NCI-H187 (cell line): ENCODE results near the gene NBPF11.
"Not testable (repeated sequence)": the region's sequence is repeated elsewhere in the genome, so short reads cannot be mapped to it uniquely, and the experiment has no call there.

ENCODE experiments used
- DNase-seq, 2 experiments: peaks; one replicate each; lab custom pipeline; 2025; lab: John Stamatoyannopoulos, UW

Gene NBPF11

DNA sequence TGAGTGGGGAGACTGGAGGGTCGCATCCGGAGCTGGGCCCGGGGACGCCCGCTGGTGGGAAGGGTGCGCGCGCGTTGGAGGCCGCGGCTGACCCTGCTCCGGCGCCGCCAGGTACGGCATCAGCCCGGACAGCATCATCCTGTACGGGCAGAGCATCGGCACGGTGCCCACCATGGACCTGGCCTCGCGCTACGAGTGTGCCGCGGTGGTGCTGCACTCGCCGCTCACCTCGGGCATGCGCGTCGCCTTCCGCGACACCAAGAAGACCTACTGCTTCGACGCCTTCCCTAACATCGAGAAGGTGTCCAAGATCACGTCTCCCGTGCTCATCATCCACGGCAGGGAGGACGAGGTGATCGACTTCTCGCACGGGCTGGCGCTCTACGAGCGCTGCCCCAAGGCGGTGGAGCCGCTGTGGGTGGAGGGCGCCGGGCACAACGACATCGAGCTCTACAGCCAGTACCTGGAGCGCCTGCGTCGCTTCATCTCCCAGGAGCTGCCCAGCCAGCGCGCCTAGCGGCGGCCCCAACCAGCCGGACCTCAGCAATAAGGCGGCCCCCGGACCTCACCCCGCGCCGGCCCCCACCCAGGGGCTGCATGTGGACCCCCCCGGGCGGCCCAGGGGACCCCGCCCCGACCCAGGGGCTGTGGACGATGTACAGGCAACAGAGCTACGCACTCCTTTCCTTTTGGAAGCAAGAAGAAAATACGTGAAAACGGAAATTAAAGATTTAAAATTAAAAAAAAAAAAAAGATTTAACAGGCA, 2.8 kb downstream of the NBPF11 start:
- DNase-seq = not testable (repeated sequence)

- not testable (repeated sequence) for DNase-seq
Observed at GRCh38 chr1:148147052-148147838, 4.8 kb downstream of the NBPF11 start.

- DNase-seq = not testable (repeated sequence)
Observed at GRCh38 chr1:148146191-148146997, 5.7 kb downstream of the NBPF11 start.

GRCh38 chr1:148143223-148143622, 8.9 kb downstream of the NBPF11 start:
- not testable (repeated sequence) for DNase-seq

- DNase-seq = not testable (repeated sequence)
Observed at GRCh38 chr1:148141936-148142335, 10.1 kb downstream of the NBPF11 start.

DNA sequence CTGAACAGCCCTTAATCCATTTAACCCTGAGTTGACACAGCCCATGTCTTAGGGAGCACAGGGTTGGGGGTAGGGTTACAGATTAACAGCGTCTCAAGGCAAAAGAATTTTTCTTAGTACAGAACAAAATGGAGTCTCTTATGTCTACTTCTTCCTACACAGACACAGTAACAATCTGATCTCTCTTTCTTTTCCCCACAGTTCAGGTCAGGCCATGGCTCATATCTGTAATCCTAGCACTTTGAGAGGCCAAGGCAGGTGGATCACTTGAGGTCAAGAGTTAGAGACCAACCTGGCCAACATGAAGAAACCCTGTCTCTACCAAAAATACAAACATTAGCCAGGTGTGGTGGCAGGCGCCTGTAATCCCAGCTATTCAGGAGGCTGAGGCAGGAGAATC, 13.5 kb downstream of the NBPF11 start:
- not testable (repeated sequence) for DNase-seq

DNA sequence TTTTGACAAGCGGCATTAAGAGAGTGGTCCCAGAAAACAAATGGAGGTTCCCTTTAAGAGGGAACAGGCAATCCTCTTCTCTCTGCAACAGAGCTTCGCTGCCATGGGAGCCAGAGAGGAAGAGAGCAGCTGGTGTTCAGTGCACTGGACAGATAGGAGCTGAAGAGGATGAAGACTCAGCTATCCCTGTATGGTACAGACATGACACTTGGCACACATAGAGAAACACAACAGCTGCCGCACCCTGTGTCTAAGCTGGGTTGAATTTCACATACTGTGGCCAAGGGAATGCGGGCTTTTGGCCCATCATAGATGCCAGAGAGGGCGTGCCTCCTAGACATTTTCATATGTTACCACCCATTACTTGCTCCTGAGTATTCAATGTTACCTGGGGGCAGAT, 29.7 kb downstream of the NBPF11 start:
- not testable (repeated sequence) for DNase-seq

DNA sequence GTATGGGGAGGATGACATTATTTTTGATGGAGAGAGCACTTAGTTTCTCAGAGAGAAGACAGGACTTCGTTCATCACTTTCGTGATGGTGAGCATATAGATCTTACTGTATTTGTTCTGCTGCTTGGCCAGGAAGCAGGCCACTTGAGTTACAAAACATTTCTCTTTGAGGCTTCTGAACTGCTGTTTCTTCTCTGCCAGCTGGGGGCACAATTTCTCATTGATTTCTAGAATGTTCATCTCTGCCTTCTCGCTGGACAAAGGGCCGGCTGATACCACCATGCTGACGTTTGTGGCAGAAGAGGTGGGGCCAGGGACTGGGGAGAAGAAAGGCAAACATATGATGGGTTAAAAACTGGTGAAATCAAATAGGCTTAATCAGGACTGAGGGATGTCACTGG, 31.7 kb downstream of the NBPF11 start:
- DNase-seq = peak in 1 of 2 experiments; percentile 1

- not testable (repeated sequence) for DNase-seq
Observed at GRCh38 chr1:148095732-148096131, 56.3 kb downstream of the NBPF11 start.

DNA sequence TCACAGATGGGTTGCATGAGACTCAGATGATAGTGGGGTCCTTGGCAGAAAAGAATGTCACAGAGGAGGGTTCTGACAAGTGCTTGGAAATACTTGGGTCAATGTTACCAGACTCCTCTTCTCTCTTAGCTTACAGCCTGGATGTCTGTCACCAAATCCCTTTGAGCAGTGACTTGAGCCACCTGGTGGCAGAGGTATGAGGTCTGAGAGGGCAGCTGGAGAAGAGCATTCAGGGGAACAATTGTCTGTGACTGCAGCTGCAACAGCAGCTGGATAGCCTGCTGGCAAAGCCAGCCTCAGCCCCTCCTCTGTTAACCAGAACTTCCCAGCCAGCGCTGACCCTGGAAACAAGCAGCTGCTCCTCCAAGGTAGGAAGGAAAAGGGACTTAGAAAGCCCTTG, 65.9 kb downstream of the NBPF11 start:
- DNase-seq = peak; percentile 19 to 20

DNA sequence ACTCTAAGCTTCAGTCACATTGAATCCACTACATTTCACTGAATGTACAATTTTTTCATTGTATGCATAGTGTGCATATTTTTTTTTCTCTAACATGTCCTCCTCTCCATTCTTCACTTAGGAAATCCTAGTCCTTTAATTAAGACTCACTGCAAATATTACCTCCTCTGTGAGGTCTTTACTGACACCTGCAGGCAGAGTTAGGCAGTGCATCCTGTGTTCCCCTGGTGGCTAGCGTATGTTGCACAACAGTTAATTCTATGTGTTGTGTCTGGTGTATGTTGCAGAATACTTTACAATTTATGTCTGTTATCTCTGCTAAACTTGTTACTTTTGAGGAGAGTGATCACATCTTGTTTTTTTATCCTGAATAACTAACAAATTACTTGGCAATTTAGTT, 70.9 kb downstream of the NBPF11 start:
- DNase-seq = not testable (repeated sequence)

- DNase-seq = not testable (repeated sequence)
Observed at GRCh38 chr1:148078632-148079519, 73.2 kb downstream of the NBPF11 start.

- not testable (repeated sequence) for DNase-seq
Observed at GRCh38 chr1:148078090-148078489, 74.0 kb downstream of the NBPF11 start.

DNA sequence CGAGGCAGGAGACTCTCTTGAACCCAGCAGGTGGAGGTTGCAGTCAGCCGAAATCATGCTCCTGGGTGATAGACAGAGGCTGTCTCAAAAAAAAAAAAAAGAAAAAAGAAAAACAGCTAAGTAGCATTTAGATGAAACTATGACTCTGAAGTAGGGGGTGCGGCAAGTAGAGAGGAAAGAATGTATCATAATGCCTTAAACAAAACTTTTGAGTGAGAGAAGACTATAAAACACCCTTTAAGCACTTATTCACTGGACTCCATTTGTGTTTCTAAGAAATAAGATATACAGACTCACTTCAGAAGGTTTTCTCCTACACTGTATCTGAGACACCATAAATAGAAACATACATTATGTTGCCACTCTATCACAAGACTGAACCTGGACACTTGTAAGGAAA, 74.6 kb downstream of the NBPF11 start:
- DNase-seq = not testable (repeated sequence)

- DNase-seq = not testable (repeated sequence)
Observed at GRCh38 chr1:148073392-148073791, 78.7 kb downstream of the NBPF11 start.

DNA sequence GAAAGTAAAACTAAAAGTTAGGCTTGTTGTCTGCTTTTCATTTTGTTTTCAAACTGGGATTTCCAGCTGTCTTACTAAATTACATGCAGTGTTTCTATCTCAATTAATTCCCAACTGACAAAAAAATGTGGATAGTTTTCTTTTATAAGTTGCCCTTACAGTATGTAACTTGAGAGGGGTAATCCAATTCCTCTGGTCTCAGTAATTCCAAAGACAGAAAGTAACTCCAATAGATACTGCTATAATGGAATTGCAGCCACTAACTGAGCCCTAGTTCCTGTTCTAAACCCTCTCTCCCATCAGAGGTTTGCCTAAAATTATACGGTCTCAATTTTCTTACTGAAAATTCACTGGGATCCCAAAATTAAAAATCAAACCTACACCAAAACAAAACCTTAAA, 83.5 kb downstream of the NBPF11 start:
- DNase-seq = not testable (repeated sequence)

GRCh38 chr1:148068201-148068600, 83.9 kb downstream of the NBPF11 start:
- DNase-seq = not testable (repeated sequence)

DNA sequence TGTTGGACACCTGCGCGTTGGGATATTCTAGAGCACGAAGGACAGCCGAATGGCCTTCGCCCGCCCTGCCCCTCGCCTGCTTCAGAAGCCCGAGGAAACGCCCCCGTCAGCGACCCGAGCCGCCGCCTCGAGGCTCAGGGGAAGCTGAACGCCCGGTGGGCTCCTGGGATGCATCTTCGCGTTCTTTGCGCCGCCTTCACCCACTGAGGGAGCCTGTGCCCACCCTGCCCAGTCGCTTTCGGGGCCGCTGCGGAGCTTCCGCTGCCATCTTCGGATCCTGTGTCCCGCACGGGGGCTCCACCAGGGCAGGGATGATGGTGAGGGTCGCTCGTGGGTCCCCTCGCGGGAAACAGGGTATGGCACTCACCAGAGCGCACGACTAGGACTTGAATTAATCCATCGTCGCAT, 91.8 kb downstream of the NBPF11 start:
- DNase-seq = not testable (repeated sequence)

GRCh38 chr1:148057384-148057783, 94.7 kb downstream of the NBPF11 start:
- not testable (repeated sequence) for DNase-seq
